WERI-Rb-1 (cell line): ENCODE results near the gene ERMP1.

Experiments used
- DNase-seq: peaks from one replicate; pipeline ENCODE4 v3.0.0-alpha.2; 2020
- H3K27ac ChIP-seq: fragments of 250-450 bp; sonication (Bioruptor Pico); 2 replicates; pipeline ENCODE4 v1.5.1; 2020; ENCODE audit warnings: mild to moderate bottlenecking, moderate library complexity
- H3K27me3 ChIP-seq: fragments of 250-450 bp; sonication (Bioruptor Pico); 2 replicates; pipeline ENCODE4 v1.5.1; 2021; ENCODE audit warnings: mild to moderate bottlenecking, low read depth, moderate library complexity; ENCODE audit not compliant: insufficient read depth, severe bottlenecking
- H3K36me3 ChIP-seq: fragments of 250-450 bp; sonication (Bioruptor Pico); 2 replicates; pipeline ENCODE4 v1.5.1; 2020; ENCODE audit warnings: mild to moderate bottlenecking, moderate library complexity
- H3K4me3 ChIP-seq: 2 replicates; pipeline ENCODE4 v1.5.1; 2011; ENCODE audit warnings: low read depth, mild to moderate bottlenecking, control low read depth, low read length
- H3K9me3 ChIP-seq: fragments of 250-450 bp; sonication (Bioruptor Pico); 2 replicates; pipeline ENCODE4 v1.5.1; 2021; ENCODE audit warnings: mild to moderate bottlenecking, moderate library complexity; ENCODE audit not compliant: severe bottlenecking
- CTCF ChIP-seq: IDR thresholded peaks from 2 replicates; pipeline ENCODE4 v1.5.1; 2011; ENCODE audit warnings: low read depth, mild to moderate bottlenecking, control low read depth, inconsistent platforms, low read length

The ERMP1 gene

GRCh38 chr9:5778805-5779204, 54.1 kb downstream of the ERMP1 start:
- no peak for TF ChIP-seq CTCF
- no peaks in the 10 kb centered on the region for H3K27me3 ChIP-seq
- no peak for DNase-seq
- H3K9me3 ChIP-seq, result peaks cover 2% of the 10 kb centered on the region
- no peak overlapping the region for H3K4me3 ChIP-seq
- no peak overlapping the region for H3K27ac ChIP-seq
- H3K36me3 ChIP-seq, result peaks cover 40% of the 10 kb centered on the region

DNA sequence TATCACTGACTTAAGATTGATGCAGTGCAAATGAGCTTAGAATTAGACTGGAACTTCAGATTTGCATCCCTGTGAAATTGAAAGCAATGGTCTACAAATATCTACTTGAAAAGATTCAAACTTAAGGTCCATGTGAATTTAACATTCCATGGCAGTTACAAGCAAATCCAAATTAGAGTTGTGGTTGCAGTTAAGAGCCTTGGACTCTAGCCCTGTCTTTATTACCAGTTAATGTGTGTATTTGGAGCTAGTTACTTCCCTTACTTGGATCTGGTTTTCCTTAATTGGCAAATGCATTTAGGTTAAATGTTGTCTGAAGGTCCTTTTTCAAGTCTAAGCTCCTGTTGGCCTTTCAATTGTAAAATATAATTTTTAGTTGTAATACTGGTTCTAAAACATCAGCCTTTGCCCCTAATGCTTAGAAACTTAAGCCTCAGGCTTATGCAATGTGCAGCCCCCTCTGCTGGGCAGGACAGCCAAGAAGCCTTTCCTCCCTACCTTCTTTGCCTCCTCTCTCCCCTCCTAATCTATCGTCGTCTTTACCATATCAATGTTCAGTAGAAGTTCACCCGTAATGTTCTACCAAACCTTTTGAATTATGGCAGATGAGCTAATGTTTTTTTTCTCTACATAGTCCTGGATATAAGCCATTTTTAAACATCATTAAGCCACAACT, 59.5 kb downstream of the ERMP1 start:
- Histone ChIP-seq H3K4me3 (no peak overlapping the region), H3K9me3 (no peaks in the 10 kb centered on the region), H3K36me3 (peaks cover 43% of the 10 kb centered on the region), H3K27ac (no peak overlapping the region), H3K27me3 (no peaks in the 10 kb centered on the region)
- TF ChIP-seq CTCF, result no peak
- no peak for DNase-seq

GRCh38 chr9:5767968-5768932, 64.7 kb downstream of the ERMP1 start:
- no peak for TF ChIP-seq CTCF
- Histone ChIP-seq H3K4me3 (no peak overlapping the region), H3K27ac (no peak overlapping the region), H3K9me3 (no peaks in the 10 kb centered on the region), H3K27me3 (no peaks in the 10 kb centered on the region), H3K36me3 (peaks cover 31% of the 10 kb centered on the region)
- no peak for DNase-seq

GRCh38 chr9:5764130-5764868, 68.6 kb downstream of the ERMP1 start:
- H3K9me3 ChIP-seq, result no peaks in the 10 kb centered on the region
- H3K4me3 ChIP-seq, result no peak overlapping the region
- peaks cover 24% of the 10 kb centered on the region for H3K36me3 ChIP-seq
- TF ChIP-seq CTCF, result no peak
- DNase-seq, result no peak
- H3K27ac ChIP-seq, result no peak overlapping the region
- no peaks in the 10 kb centered on the region for H3K27me3 ChIP-seq

GRCh38 chr9:5762421-5762820, 70.5 kb downstream of the ERMP1 start:
- DNase-seq, result no peak
- Histone ChIP-seq H3K36me3 (peaks cover 22% of the 10 kb centered on the region), H3K27me3 (no peaks in the 10 kb centered on the region), H3K4me3 (no peak overlapping the region), H3K27ac (no peak overlapping the region), H3K9me3 (no peaks in the 10 kb centered on the region)
- no peak for TF ChIP-seq CTCF
